PC-3 (cell line): Measurements from ENCODE around the gene RBM20.
"Not testable (repeated sequence)": the region's sequence is repeated elsewhere in the genome, so short reads cannot be mapped to it uniquely, and the experiment has no call there.

ENCODE experiments used
- CTCF ChIP-seq: fragments of 300-600 bp; sonication (generic); conservative IDR thresholded peaks from 2 replicates; pipeline ENCODE4 v1.5.1; 2017; ENCODE audit warnings: antibody characterized with exemption, low read depth, mild to moderate bottlenecking, low read length
- EZH2phosphoT487 ChIP-seq: fragments of 300-600 bp; sonication (generic); IDR thresholded peaks from 2 replicates; pipeline ENCODE4 v1.6.1; 2018; ENCODE audit warnings: mild to moderate bottlenecking, antibody characterized with exemption, low read length, borderline replicate concordance

DNA sequence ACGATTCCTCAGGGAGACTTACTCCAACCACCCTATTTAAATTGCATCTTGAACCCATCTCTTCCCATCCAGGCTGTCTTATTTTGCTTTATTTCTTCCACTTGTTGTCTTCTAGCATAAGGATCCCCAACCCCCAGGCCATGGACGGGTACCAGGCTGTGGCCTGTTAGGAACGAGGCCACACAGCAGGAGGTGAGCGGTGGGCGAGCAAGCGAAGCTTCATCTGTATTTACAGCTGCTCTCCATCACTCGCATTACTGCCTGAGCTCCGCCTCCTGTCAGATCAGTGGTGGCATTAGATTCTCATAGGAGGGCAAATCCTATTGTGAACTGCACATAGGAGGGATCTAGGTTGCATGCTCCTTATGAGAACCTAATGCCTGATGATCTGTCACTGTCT, 16.2 kb downstream of the RBM20 start:
- not testable (repeated sequence) for TF ChIP-seq CTCF, EZH2phosphoT487
